SK-N-SH (cell line): ENCODE results near the gene PNMA1. TPM values are rescaled to one million over a fixed set of nuclear protein-coding genes. Genes with fewer than 3 reads are reported as not detected.

Experiments used
- FOXJ3 ChIP-seq: sonication (generic); formaldehyde crosslinking; IDR thresholded peaks from 2 replicates; pipeline ENCODE4 v1.5.1; 2020; ENCODE audit warnings: mild to moderate bottlenecking, missing genetic modification reagents
- MAX ChIP-seq: IDR thresholded peaks from 2 replicates; pipeline ENCODE4 v1.4.0; 2012; ENCODE audit warnings: low read depth
- NRF1 ChIP-seq: IDR thresholded peaks from 2 replicates; pipeline ENCODE4 v1.6.1; 2012; ENCODE audit warnings: low read depth, mild to moderate bottlenecking, low read length
- RAD21 ChIP-seq: IDR thresholded peaks from 2 replicates; pipeline ENCODE4 v1.6.1; 2012; ENCODE audit warnings: mild to moderate bottlenecking, low read length
- RXRA ChIP-seq: IDR thresholded peaks from 2 replicates; pipeline ENCODE4 v1.4.0; 2012; ENCODE audit warnings: low read depth, mild to moderate bottlenecking, borderline replicate concordance
- SIN3A ChIP-seq: IDR thresholded peaks from 2 replicates; pipeline ENCODE4 v1.6.1; 2012; ENCODE audit warnings: low read depth, mild to moderate bottlenecking, low read length, moderate library complexity, borderline replicate concordance
- SMC3 ChIP-seq: IDR thresholded peaks from 2 replicates; pipeline ENCODE4 v1.6.1; 2012; ENCODE audit warnings: low read depth, low read length, improper control_type of control experiment
- polyA plus RNA-seq, 3 experiments: library from polyadenylated mRNA; depleted of rRNA; stranded (reverse); fragments of >200 nt; gene quantifications; 2 replicates each; pipeline ENCODE4 v1.2.3, GENCODE V29; 2012
- small RNA-seq, 7 experiments: library from RNA; depleted of rRNA; stranded (forward); fragments of <200 nt; gene quantifications; one replicate each; pipeline ENCODE3, GENCODE V24; 2012
- TF ChIP-seq, protein P1 (sequence below): IDR thresholded peaks from 2 replicates; pipeline ENCODE4 v1.6.1; 2012; ENCODE audit warnings: mild to moderate bottlenecking, low read depth, low read length, moderate library complexity

Gene PNMA1
- polyA plus RNA-seq, 1 of the 3 experiments (the other 2 are of a cell fraction) = 31.5 TPM

DNA sequence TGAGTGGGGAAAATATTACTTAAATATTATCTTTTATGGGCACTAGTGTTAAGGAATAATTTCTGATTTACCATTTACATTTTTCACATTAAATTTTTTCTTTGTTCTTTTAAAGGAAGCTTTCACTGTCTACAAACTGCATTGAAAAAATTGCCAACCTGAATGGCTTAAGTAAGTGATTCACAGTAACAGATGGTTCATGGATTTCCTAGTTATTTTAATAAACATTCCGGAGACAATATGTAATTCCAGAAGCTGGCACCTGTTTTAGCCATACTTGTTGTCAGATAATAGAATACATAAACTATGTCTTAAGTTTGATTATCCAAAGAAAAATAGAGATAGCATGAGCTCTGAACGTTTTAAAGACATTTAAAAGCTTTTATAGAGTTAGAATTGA lies 52.3 kb downstream of the PNMA1 start (continued):
- TF ChIP-seq FOXJ3 (CRISPR knock-in tag) (no peak), MAX (no peak), NRF1 (no peak), SMC3 (no peak), RXRA (no peak), RAD21 (no peak), SIN3A (no peak)
- TF ChIP-seq, protein P1, sequence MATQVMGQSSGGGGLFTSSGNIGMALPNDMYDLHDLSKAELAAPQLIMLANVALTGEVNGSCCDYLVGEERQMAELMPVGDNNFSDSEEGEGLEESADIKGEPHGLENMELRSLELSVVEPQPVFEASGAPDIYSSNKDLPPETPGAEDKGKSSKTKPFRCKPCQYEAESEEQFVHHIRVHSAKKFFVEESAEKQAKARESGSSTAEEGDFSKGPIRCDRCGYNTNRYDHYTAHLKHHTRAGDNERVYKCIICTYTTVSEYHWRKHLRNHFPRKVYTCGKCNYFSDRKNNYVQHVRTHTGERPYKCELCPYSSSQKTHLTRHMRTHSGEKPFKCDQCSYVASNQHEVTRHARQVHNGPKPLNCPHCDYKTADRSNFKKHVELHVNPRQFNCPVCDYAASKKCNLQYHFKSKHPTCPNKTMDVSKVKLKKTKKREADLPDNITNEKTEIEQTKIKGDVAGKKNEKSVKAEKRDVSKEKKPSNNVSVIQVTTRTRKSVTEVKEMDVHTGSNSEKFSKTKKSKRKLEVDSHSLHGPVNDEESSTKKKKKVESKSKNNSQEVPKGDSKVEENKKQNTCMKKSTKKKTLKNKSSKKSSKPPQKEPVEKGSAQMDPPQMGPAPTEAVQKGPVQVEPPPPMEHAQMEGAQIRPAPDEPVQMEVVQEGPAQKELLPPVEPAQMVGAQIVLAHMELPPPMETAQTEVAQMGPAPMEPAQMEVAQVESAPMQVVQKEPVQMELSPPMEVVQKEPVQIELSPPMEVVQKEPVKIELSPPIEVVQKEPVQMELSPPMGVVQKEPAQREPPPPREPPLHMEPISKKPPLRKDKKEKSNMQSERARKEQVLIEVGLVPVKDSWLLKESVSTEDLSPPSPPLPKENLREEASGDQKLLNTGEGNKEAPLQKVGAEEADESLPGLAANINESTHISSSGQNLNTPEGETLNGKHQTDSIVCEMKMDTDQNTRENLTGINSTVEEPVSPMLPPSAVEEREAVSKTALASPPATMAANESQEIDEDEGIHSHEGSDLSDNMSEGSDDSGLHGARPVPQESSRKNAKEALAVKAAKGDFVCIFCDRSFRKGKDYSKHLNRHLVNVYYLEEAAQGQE = no peak
- TF ChIP-seq, all 33 proteins: peak for 0

Small RNAs within 50 kb of the gene (small RNA-seq; reads per million reads assigned to genes)
- 0 reads per million in 7 experiments for gene MIR4505

Other genes starting within 250 kb of the PNMA1 start
- gene RIOX1, start 223.5 kb downstream of the PNMA1 start, polyA plus RNA-seq (2012; rRNA removed) = 10.2 and 11.2 TPM in 2 replicates
- 4.2 and 5.4 TPM in 2 replicates for gene ACOT1, start 177.2 kb downstream of the PNMA1 start, polyA plus RNA-seq (2012; rRNA removed)
- not detected in 2 replicates for gene HEATR4, start 155.4 kb downstream of the PNMA1 start, polyA plus RNA-seq (2012; rRNA removed)
- 45.6 and 46.7 TPM in 2 replicates for gene ACOT2, start 145.2 kb downstream of the PNMA1 start, polyA plus RNA-seq (2012; rRNA removed)
- gene ACOT4, start 122.5 kb downstream of the PNMA1 start, polyA plus RNA-seq (2012; rRNA removed) = 0.12 and 0.13 TPM in 2 replicates
- not detected in 2 replicates for gene ACOT6, start 101.9 kb downstream of the PNMA1 start, polyA plus RNA-seq (2012; rRNA removed)
- 2.6 and 3.6 TPM in 2 replicates for gene DNAL1, start 69.4 kb downstream of the PNMA1 start, polyA plus RNA-seq (2012; rRNA removed)
- 7.1 and 9.7 TPM in 2 replicates for gene PTGR2, start 137.4 kb upstream of the PNMA1 start, polyA plus RNA-seq (2012; rRNA removed)
- gene ZNF410, start 172.5 kb upstream of the PNMA1 start, polyA plus RNA-seq (2012; rRNA removed) = 22.8 and 28.7 TPM in 2 replicates
- 1.4 and 2.2 TPM in 2 replicates for gene FAM161B, start 235.7 kb upstream of the PNMA1 start, polyA plus RNA-seq (2012; rRNA removed)
- 38.8 and 55.9 TPM in 2 replicates for gene COQ6, start 235.9 kb upstream of the PNMA1 start, polyA plus RNA-seq (2012; rRNA removed)